WTC11 (cell line): ENCODE data around the gene MRAS. TPM values are rescaled to one million over a fixed set of nuclear protein-coding genes. Genes with fewer than 3 reads are reported as not detected.

Source experiments
- ATAC-seq: fragments of 200-7000 bp; cut with Tn5 transposase; 2 replicates; pipeline ENCODE4 v1.10.0; 2021; ENCODE audit warnings: mild to moderate bottlenecking, moderate library complexity
- CTCF ChIA-PET: fragments of 300-600 bp; sonication (Branson Sonifier 250); formaldehyde crosslinking; loops from one replicate; lab custom pipeline; 2021; ENCODE audit warnings: antibody characterized with exemption; lab: Charles Lee
- POLR2A ChIA-PET: fragments of 350-600 bp; sonication (Branson Sonifier 250); formaldehyde crosslinking; loops from one replicate; lab custom pipeline; 2021; ENCODE audit warnings: antibody characterized with exemption; lab: Charles Lee
- DNase-seq: peaks from one replicate; pipeline ENCODE4 v3.0.0; 2021; ENCODE audit warnings: low spot score
- H3K27ac Mint-ChIP-seq: 2 replicates; pipeline ENCODE4 v1.8.0; 2021; ENCODE audit warnings: mixed read lengths
- H3K27me3 Mint-ChIP-seq: 2 replicates; pipeline ENCODE4 v1.8.0; 2021; ENCODE audit warnings: low read depth, mild to moderate bottlenecking, moderate library complexity, mixed read lengths
- H3K36me3 Mint-ChIP-seq: 2 replicates; pipeline ENCODE4 v1.8.0; 2021; ENCODE audit warnings: mixed read lengths
- H3K4me1 Mint-ChIP-seq: 2 replicates; pipeline ENCODE4 v1.8.0; 2022; ENCODE audit warnings: mixed read lengths
- H3K4me3 Mint-ChIP-seq: 2 replicates; pipeline ENCODE4 v1.8.0; 2021; ENCODE audit warnings: mild to moderate bottlenecking, moderate library complexity, mixed read lengths
- H3K9me3 Mint-ChIP-seq: 2 replicates; pipeline ENCODE4 v1.8.0; 2021; ENCODE audit warnings: mixed read lengths
- CREB1 ChIP-seq: sonication (generic); formaldehyde crosslinking; IDR thresholded peaks from 2 replicates; pipeline ENCODE4 v1.8.0; 2023; ENCODE audit warnings: mild to moderate bottlenecking, missing genetic modification reagents
- ELF4 ChIP-seq: sonication (generic); formaldehyde crosslinking; IDR thresholded peaks from 2 replicates; pipeline ENCODE4 v1.8.1; 2022; ENCODE audit warnings: low read depth, mild to moderate bottlenecking, moderate library complexity, missing genetic modification reagents
- ETV6 ChIP-seq: sonication (generic); formaldehyde crosslinking; IDR thresholded peaks from 2 replicates; pipeline ENCODE4 v1.8.1; 2022; ENCODE audit warnings: mild to moderate bottlenecking, missing genetic modification reagents
- FOXP1 ChIP-seq: sonication (generic); formaldehyde crosslinking; IDR thresholded peaks from 2 replicates; pipeline ENCODE4 v1.8.0; 2022; ENCODE audit warnings: missing genetic modification reagents, mild to moderate bottlenecking, moderate library complexity, borderline replicate concordance
- GRHL2 ChIP-seq: fragments of 250-450 bp; sonication (Bioruptor Pico); IDR thresholded peaks from 2 replicates; pipeline ENCODE4 v1.8.0; 2022; ENCODE audit warnings: mild to moderate bottlenecking, moderate library complexity; ENCODE audit not compliant: insufficient replicate concordance, severe bottlenecking
- GTF2I ChIP-seq: fragments of 250-450 bp; sonication (Bioruptor Pico); conservative IDR thresholded peaks from 2 replicates; pipeline ENCODE4 v1.4.0; 2021; ENCODE audit warnings: mild to moderate bottlenecking
- IRF2 ChIP-seq: sonication (generic); formaldehyde crosslinking; IDR thresholded peaks from 2 replicates; pipeline ENCODE4 v1.8.0; 2022; ENCODE audit warnings: low read depth, missing genetic modification reagents, borderline replicate concordance
- JUN ChIP-seq: sonication (generic); formaldehyde crosslinking; IDR thresholded peaks from 2 replicates; pipeline ENCODE4 v1.8.0; 2023; ENCODE audit warnings: mild to moderate bottlenecking, missing genetic modification reagents
- KAT7 ChIP-seq: sonication (generic); formaldehyde crosslinking; IDR thresholded peaks from 2 replicates; pipeline ENCODE4 v1.8.1; 2023; ENCODE audit warnings: missing genetic modification reagents, mild to moderate bottlenecking, borderline replicate concordance
- MLX ChIP-seq: sonication (generic); formaldehyde crosslinking; IDR thresholded peaks from 2 replicates; pipeline ENCODE4 v1.8.1; 2023; ENCODE audit warnings: mild to moderate bottlenecking, missing genetic modification reagents, moderate library complexity
- MXD4 ChIP-seq: fragments of 250-450 bp; sonication (Bioruptor Pico); IDR thresholded peaks from 2 replicates; pipeline ENCODE4 v1.8.0; 2021; ENCODE audit warnings: mild to moderate bottlenecking, moderate library complexity, borderline replicate concordance
- NFYB ChIP-seq: sonication (generic); formaldehyde crosslinking; conservative IDR thresholded peaks from 2 replicates; pipeline ENCODE4 v1.8.0; 2022; ENCODE audit warnings: low read depth, missing genetic modification reagents
- PRDM15 ChIP-seq: sonication (generic); formaldehyde crosslinking; IDR thresholded peaks from 2 replicates; pipeline ENCODE4 v1.8.0; 2022; ENCODE audit warnings: missing genetic modification reagents
- USF1 ChIP-seq: sonication (generic); formaldehyde crosslinking; IDR thresholded peaks from 2 replicates; pipeline ENCODE4 v1.8.0; 2022; ENCODE audit warnings: mild to moderate bottlenecking, missing genetic modification reagents
- USF2 ChIP-seq: sonication (generic); formaldehyde crosslinking; IDR thresholded peaks from 2 replicates; pipeline ENCODE4 v1.8.1; 2023; ENCODE audit warnings: mild to moderate bottlenecking, missing genetic modification reagents, moderate library complexity
- ZBTB43 ChIP-seq: sonication (generic); formaldehyde crosslinking; IDR thresholded peaks from 2 replicates; pipeline ENCODE4 v1.8.1; 2023; ENCODE audit warnings: mild to moderate bottlenecking, missing genetic modification reagents
- ZMAT4 ChIP-seq: fragments of 250-450 bp; sonication (Bioruptor Pico); IDR thresholded peaks from 2 replicates; pipeline ENCODE4 v1.9.0; 2021; ENCODE audit warnings: mild to moderate bottlenecking
- ZNF219 ChIP-seq: sonication (generic); formaldehyde crosslinking; IDR thresholded peaks from 2 replicates; pipeline ENCODE4 v1.8.0; 2023; ENCODE audit warnings: missing genetic modification reagents, mild to moderate bottlenecking, borderline replicate concordance
- ZNF416 ChIP-seq: fragments of 250-450 bp; sonication (Bioruptor Pico); IDR thresholded peaks from 2 replicates; pipeline ENCODE4 v1.9.0; 2021; ENCODE audit warnings: mild to moderate bottlenecking, inconsistent platforms
- total RNA-seq: library from RNA; stranded (reverse); gene quantifications from 3 replicates; pipeline ENCODE4 v1.2.3, GENCODE V29; 2021

Gene MRAS
- total RNA-seq, 1 experiment from 2014 or later, result 14.8 TPM

- DNase-seq (no peak), ATAC-seq (no peak)
- no peak overlapping the region for H3K4me3 Mint-ChIP-seq
- ChIA-PET CTCF (interaction anchor here (1.5 kb wide), 1 partner anchor 16 kb away, joined by 4 read pairs; the partner anchor contains the start of gene MRAS), POLR2A (no interaction called here)
- H3K4me1 Mint-ChIP-seq, result peaks cover 5% of the 10 kb centered on the region; the same call in 1 of the 2 replicates
- H3K27me3 Mint-ChIP-seq, result no peaks in the 10 kb centered on the region
- H3K27ac Mint-ChIP-seq, result no peak overlapping the region
- H3K9me3 Mint-ChIP-seq, result no peaks in the 10 kb centered on the region
- TF ChIP-seq ZNF416 (no peak), USF2 (no peak), CREB1 (CRISPR knock-in tag) (no peak), GTF2I (no peak), USF1 (no peak), ETV6 (CRISPR knock-in tag) (no peak), ELF4 (CRISPR knock-in tag) (no peak), ZMAT4 (CRISPR knock-in tag) (no peak), MLX (no peak), JUN (CRISPR knock-in tag) (no peak), GRHL2 (CRISPR knock-in tag) (no peak), MXD4 (CRISPR knock-in tag) (no peak), ZBTB43 (no peak), NFYB (CRISPR knock-in tag) (no peak), ZNF219 (CRISPR knock-in tag) (no peak), IRF2 (CRISPR knock-in tag) (no peak), FOXP1 (CRISPR knock-in tag) (no peak), KAT7 (no peak), PRDM15 (CRISPR knock-in tag) (no peak)
- TF ChIP-seq, all 79 proteins: peak for 0
- no peaks in the 10 kb centered on the region for H3K36me3 Mint-ChIP-seq
These were observed 14.9 kb downstream of the MRAS start for GRCh38 chr3:138363322-138363721.
